HTERT RPE-1 (cell line): ENCODE data around the gene GOSR1.
"Not testable (repeated sequence)": the region's sequence is repeated elsewhere in the genome, so short reads cannot be mapped to it uniquely, and the experiment has no call there.

Source experiments
- in situ Hi-C: fragments of 300-500 bp; cut with MboI; formaldehyde crosslinking; loops from 4 replicates; pipeline ENCODE4 v1.14.3; 2020; ENCODE audit warnings: low sequenced_read_pairs

The GOSR1 gene

GRCh38 chr17:30541802-30542201 is 64.6 kb downstream of the GOSR1 start:
- in situ Hi-C loops: no loop called here

GRCh38 chr17:30543456-30543855 is 66.2 kb downstream of the GOSR1 start:
- in situ Hi-C loops: no loop called here

GRCh38 chr17:30545024-30545423 is 67.8 kb downstream of the GOSR1 start:
- in situ Hi-C loops: no loop called here

GRCh38 chr17:30547778-30548573 is 70.8 kb downstream of the GOSR1 start:
- in situ Hi-C loops: no loop called here

- in situ Hi-C loops: not testable (repeated sequence)
These were observed 72.0 kb downstream of the GOSR1 start for GRCh38 chr17:30549181-30549580.

- in situ Hi-C loops: no loop called here
These were observed 72.8 kb downstream of the GOSR1 start for GRCh38 chr17:30549864-30550511.

- in situ Hi-C loops: no loop called here
These were observed 73.5 kb downstream of the GOSR1 start for GRCh38 chr17:30550512-30551273.

GRCh38 chr17:30551274-30551995 is 74.2 kb downstream of the GOSR1 start:
- in situ Hi-C loops: not testable (repeated sequence)

GRCh38 chr17:30551996-30552339 is 74.8 kb downstream of the GOSR1 start:
- in situ Hi-C loops: no loop called here

- in situ Hi-C loops: no loop called here
These were observed 75.9 kb downstream of the GOSR1 start for GRCh38 chr17:30552994-30553566.

GRCh38 chr17:30553823-30554440 is 76.7 kb downstream of the GOSR1 start:
- in situ Hi-C loops: not testable (repeated sequence)

GRCh38 chr17:30554839-30555751 is 77.9 kb downstream of the GOSR1 start:
- in situ Hi-C loops: no loop called here

- in situ Hi-C loops: no loop called here
These were observed 78.7 kb downstream of the GOSR1 start for GRCh38 chr17:30555942-30556341.

GRCh38 chr17:30556374-30557332 is 79.4 kb downstream of the GOSR1 start:
- in situ Hi-C loops: no loop called here

GRCh38 chr17:30557916-30558685 is 80.9 kb downstream of the GOSR1 start:
- in situ Hi-C loops: no loop called here

GRCh38 chr17:30558686-30559545 is 81.7 kb downstream of the GOSR1 start:
- in situ Hi-C loops: no loop called here
